Neural progenitor cell (in vitro differentiated cells): ENCODE measurements around the gene ACO2. TPM values are rescaled to one million over a fixed set of nuclear protein-coding genes. Genes with fewer than 3 reads are reported as not detected.
A peak's percentile ranks its signal among the peaks of the same experiment; 100 is the strongest.

Experiments
- DNase-seq: peaks from one replicate; pipeline ENCODE4 v3.0.0-alpha.2; 2016; ENCODE audit warnings: low spot score
- H2AFZ ChIP-seq: fragments of 200-600 bp; sonication (generic); replicated peaks from 2 replicates; pipeline ENCODE4 v1.6.1; 2016; ENCODE audit warnings: antibody characterized with exemption
- H3F3A ChIP-seq: fragments of 200-600 bp; sonication (generic); 2 replicates; pipeline ENCODE4 v1.6.1; 2016; ENCODE audit warnings: antibody characterized with exemption, low read depth
- H3K27ac ChIP-seq: fragments of 200-600 bp; sonication (generic); 2 replicates; pipeline ENCODE4 v1.5.1; 2016; ENCODE audit warnings: mild to moderate bottlenecking
- H3K27me3 ChIP-seq: fragments of 200-600 bp; sonication (generic); 2 replicates; pipeline ENCODE4 v1.6.1; 2016; ENCODE audit warnings: mild to moderate bottlenecking, moderate library complexity
- H3K36me3 ChIP-seq: fragments of 200-600 bp; sonication (generic); 2 replicates; pipeline ENCODE4 v1.5.1; 2016
- H3K4me1 ChIP-seq: fragments of 200-600 bp; sonication (generic); 2 replicates; pipeline ENCODE4 v1.6.1; 2016; ENCODE audit warnings: mixed run types
- H3K4me2 ChIP-seq: fragments of 200-600 bp; sonication (generic); 2 replicates; pipeline ENCODE4 v1.6.1; 2016
- H3K4me3 ChIP-seq: fragments of 200-600 bp; sonication (generic); 2 replicates; pipeline ENCODE4 v1.5.1; 2016
- H3K79me2 ChIP-seq: fragments of 200-600 bp; sonication (generic); 2 replicates; pipeline ENCODE4 v1.6.1; 2016; ENCODE audit warnings: low read depth
- H3K9ac ChIP-seq: fragments of 200-600 bp; sonication (generic); 2 replicates; pipeline ENCODE4 v1.6.1; 2016
- H3K9me3 ChIP-seq: fragments of 200-600 bp; sonication (generic); 2 replicates; pipeline ENCODE4 v1.5.1; 2016; ENCODE audit warnings: low read depth
- H4K20me1 ChIP-seq: fragments of 200-600 bp; sonication (generic); 2 replicates; pipeline ENCODE4 v1.6.1; 2016; ENCODE audit warnings: low read depth
- H3K27ac Mint-ChIP-seq: 3 replicates; pipeline ENCODE4 v1.8.0; 2021; ENCODE audit warnings: mixed read lengths
- H3K27me3 Mint-ChIP-seq: 2 replicates; pipeline ENCODE4 v1.8.0; 2022; ENCODE audit warnings: low read depth, mild to moderate bottlenecking, inconsistent platforms, moderate library complexity, mixed read lengths; ENCODE audit not compliant: insufficient read depth
- H3K36me3 Mint-ChIP-seq: 3 replicates; pipeline ENCODE4 v1.8.0; 2021; ENCODE audit warnings: mixed read lengths
- H3K4me1 Mint-ChIP-seq: 3 replicates; pipeline ENCODE4 v1.8.0; 2021; ENCODE audit warnings: mixed read lengths
- H3K4me3 Mint-ChIP-seq: 3 replicates; pipeline ENCODE4 v1.8.0; 2021; ENCODE audit warnings: mild to moderate bottlenecking, moderate library complexity, mixed read lengths
- H3K9me3 Mint-ChIP-seq: 3 replicates; pipeline ENCODE4 v1.8.0; 2020; ENCODE audit warnings: mixed read lengths
- EZH2 ChIP-seq: fragments of 200-600 bp; sonication (generic); IDR thresholded peaks from 2 replicates; pipeline ENCODE4 v1.6.1; 2017; ENCODE audit warnings: antibody characterized with exemption, mild to moderate bottlenecking, moderate library complexity
- EZH2phosphoT487 ChIP-seq: fragments of 200-600 bp; sonication (generic); IDR thresholded peaks from 2 replicates; pipeline ENCODE4 v1.6.1; 2017; ENCODE audit warnings: antibody characterized with exemption
- total RNA-seq: library from RNA; depleted of rRNA; stranded (reverse); fragments of >200 nt; gene quantifications from 2 replicates; pipeline ENCODE4 v1.2.3, GENCODE V29; 2015; ENCODE audit warnings: low replicate concordance
- TF ChIP-seq, protein P1 (sequence below): fragments of 200-600 bp; sonication (generic); IDR thresholded peaks from 2 replicates; pipeline ENCODE4 v1.5.1; 2017; ENCODE audit warnings: antibody characterized with exemption, mild to moderate bottlenecking

The ACO2 gene
- total RNA-seq, 1 donor from 2014 or later: 36.6 TPM

DNA sequence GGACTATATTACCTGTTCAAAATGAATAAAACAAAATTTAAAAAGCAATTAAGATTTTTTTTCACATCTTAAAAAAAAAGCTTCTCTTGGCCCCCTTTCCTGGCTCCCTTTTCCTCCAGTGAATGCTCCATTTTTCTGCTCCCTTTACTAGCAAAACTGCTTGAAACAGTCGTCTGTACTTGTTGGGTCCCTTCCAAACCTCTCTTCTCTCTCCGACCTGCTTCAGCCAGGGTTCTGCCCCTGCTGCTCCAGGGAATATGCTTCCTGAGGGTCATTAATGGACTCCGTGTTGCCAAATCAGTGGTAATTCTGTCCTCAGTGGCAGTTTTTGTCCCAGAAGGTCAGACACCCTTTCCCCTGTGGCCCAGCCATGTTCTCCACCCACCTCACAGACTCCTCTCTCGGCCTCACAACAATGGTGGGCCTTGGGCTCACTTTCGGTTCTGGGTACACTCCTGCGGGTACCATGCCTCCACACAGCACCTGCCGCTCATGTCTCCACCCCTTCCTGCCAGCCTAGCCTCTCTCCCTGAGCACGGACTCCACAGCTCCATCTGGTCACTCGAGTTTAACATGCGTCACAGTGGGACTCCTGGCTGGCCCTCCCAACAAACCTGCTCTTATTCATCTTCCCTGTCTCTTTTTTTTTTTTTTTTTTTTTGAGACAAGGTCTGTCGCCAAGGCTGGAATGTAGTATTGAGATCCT lies 83.1 kb downstream of the ACO2 start:
- H4K20me1 ChIP-seq: no peaks in the 10 kb centered on the region
- peaks cover 3% of the 10 kb centered on the region for H3F3A ChIP-seq
- H3K4me1 ChIP-seq: peaks cover 2% of the 10 kb centered on the region
- H3K4me3 ChIP-seq: no peak overlapping the region
- no peak overlapping the region for H3K4me2 ChIP-seq
- no peaks in the 10 kb centered on the region for H3K9me3 ChIP-seq
- no peak overlapping the region for H2AFZ ChIP-seq
- Mint-ChIP-seq H3K4me3 (peak overlapping the region; percentile 22), H3K27me3 (peaks cover 15% of the 10 kb centered on the region), H3K27ac (peak overlapping the region; percentile 98), H3K36me3 (no peaks in the 10 kb centered on the region), H3K4me1 (peaks cover 40% of the 10 kb centered on the region), H3K9me3 (no peaks in the 10 kb centered on the region)
- H3K9ac ChIP-seq: no peak overlapping the region
- no peaks in the 10 kb centered on the region for H3K36me3 ChIP-seq
- DNase-seq: no peak
- H3K79me2 ChIP-seq: no peaks in the 10 kb centered on the region
- no peaks in the 10 kb centered on the region for H3K27me3 ChIP-seq
- H3K27ac ChIP-seq: no peak overlapping the region
- TF ChIP-seq, protein P1, sequence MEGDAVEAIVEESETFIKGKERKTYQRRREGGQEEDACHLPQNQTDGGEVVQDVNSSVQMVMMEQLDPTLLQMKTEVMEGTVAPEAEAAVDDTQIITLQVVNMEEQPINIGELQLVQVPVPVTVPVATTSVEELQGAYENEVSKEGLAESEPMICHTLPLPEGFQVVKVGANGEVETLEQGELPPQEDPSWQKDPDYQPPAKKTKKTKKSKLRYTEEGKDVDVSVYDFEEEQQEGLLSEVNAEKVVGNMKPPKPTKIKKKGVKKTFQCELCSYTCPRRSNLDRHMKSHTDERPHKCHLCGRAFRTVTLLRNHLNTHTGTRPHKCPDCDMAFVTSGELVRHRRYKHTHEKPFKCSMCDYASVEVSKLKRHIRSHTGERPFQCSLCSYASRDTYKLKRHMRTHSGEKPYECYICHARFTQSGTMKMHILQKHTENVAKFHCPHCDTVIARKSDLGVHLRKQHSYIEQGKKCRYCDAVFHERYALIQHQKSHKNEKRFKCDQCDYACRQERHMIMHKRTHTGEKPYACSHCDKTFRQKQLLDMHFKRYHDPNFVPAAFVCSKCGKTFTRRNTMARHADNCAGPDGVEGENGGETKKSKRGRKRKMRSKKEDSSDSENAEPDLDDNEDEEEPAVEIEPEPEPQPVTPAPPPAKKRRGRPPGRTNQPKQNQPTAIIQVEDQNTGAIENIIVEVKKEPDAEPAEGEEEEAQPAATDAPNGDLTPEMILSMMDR: no peak
- TF ChIP-seq EZH2phosphoT487 (no peak), EZH2 (no peak)

DNA sequence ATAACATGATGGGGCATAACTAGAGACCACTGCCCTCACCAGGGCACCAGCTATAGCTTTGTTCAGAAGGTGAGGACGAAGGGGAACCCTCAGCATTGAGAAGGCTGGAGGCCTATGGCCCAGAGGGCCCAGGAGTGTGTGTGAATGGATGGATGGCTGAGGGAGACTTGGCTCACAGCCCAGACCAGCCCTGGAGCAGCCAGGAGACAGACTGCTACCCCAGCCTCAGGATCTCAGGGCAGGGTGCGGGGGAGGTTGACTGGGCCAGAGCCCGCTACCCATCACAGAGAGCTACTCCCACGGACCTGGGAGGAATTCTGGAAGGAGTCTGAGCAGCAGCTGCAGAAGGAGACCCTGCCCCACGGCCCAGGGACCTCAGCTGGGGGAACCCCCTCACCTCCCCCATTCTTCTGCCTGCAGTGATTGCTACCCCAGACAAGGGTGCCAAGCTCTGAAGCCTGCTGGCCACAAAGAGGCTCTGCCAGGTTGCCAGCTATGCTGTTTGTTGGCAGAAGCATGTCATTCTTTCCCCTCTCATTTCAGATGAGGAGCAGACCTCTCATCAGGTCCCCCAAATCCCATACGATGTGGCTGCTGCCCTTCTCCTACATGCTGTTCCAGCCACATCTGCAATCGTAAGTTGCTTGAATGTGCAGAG lies 86.5 kb downstream of the ACO2 start:
- peak overlapping the region; percentile 88 for H3K27ac Mint-ChIP-seq
- no peak overlapping the region for H3K4me3 ChIP-seq
- no peak overlapping the region for H3K4me2 ChIP-seq
- DNase-seq: no peak
- no peaks in the 10 kb centered on the region for H3K27me3 ChIP-seq
- no peaks in the 10 kb centered on the region for H3K79me2 ChIP-seq
- H3K9me3 ChIP-seq: no peaks in the 10 kb centered on the region
- no peaks in the 10 kb centered on the region for H3K36me3 ChIP-seq
- H3K9ac ChIP-seq: no peak overlapping the region
- peaks cover 17% of the 10 kb centered on the region for H3K27me3 Mint-ChIP-seq
- TF ChIP-seq, protein P1: no peak
- TF ChIP-seq EZH2phosphoT487: no peak
- no peak for TF ChIP-seq EZH2
- H3K9me3 Mint-ChIP-seq: no peaks in the 10 kb centered on the region
- peaks cover 3% of the 10 kb centered on the region for H3F3A ChIP-seq
- no peak overlapping the region for H3K4me3 Mint-ChIP-seq
- H3K4me1 Mint-ChIP-seq: peaks cover 50% of the 10 kb centered on the region
- peaks cover 16% of the 10 kb centered on the region for H3K4me1 ChIP-seq
- no peaks in the 10 kb centered on the region for H3K36me3 Mint-ChIP-seq
- no peak overlapping the region for H2AFZ ChIP-seq
- no peaks in the 10 kb centered on the region for H4K20me1 ChIP-seq
- no peak overlapping the region for H3K27ac ChIP-seq

DNA sequence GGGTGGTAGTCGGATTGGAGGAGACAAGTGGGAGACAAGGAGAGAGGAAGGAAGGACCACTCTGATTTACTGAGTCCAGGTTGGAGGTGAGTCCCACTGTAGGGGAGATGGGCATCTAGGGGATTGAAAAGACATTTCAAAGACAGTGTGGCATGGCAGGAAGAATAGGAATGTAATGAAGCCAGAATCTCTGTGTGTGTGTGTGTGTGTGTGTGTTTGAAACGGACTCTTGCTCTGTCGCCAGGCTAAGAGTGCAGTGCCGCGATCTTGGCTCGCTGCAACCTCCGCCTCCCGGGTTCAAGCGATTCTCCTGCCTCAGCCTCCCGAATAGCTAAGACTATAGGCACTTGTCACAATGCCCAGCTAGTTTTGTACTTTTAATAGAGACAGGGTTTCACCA lies 87.6 kb downstream of the ACO2 start:
- H3K4me3 ChIP-seq: no peak overlapping the region
- DNase-seq: no peak
- H4K20me1 ChIP-seq: no peaks in the 10 kb centered on the region
- H3K27ac ChIP-seq: no peak overlapping the region
- H3K9me3 Mint-ChIP-seq: peaks cover 2% of the 10 kb centered on the region
- peak overlapping the region; percentile 50 for H3K27ac Mint-ChIP-seq
- H3K79me2 ChIP-seq: no peaks in the 10 kb centered on the region
- no peak overlapping the region for H3K9ac ChIP-seq
- H3K4me3 Mint-ChIP-seq: peak overlapping the region; percentile 31
- H3K36me3 Mint-ChIP-seq: no peaks in the 10 kb centered on the region
- TF ChIP-seq EZH2phosphoT487: no peak
- no peak for TF ChIP-seq EZH2
- TF ChIP-seq, protein P1: no peak
- peaks cover 57% of the 10 kb centered on the region for H3K4me1 Mint-ChIP-seq
- peaks cover 22% of the 10 kb centered on the region for H3K4me1 ChIP-seq
- H3F3A ChIP-seq: peaks cover 3% of the 10 kb centered on the region
- H3K27me3 Mint-ChIP-seq: peaks cover 21% of the 10 kb centered on the region
- H3K9me3 ChIP-seq: no peaks in the 10 kb centered on the region
- no peak overlapping the region for H3K4me2 ChIP-seq
- H2AFZ ChIP-seq: no peak overlapping the region
- H3K27me3 ChIP-seq: no peaks in the 10 kb centered on the region
- H3K36me3 ChIP-seq: no peaks in the 10 kb centered on the region
